K562 (cell line): ENCODE results near the gene MAML1. TPM values are rescaled to one million over a fixed set of nuclear protein-coding genes. Genes with fewer than 3 reads are reported as not detected.

Experiments
- ARID2 ChIP-seq: fragments of 450-650 bp; IDR thresholded peaks from 2 replicates; pipeline ENCODE4 v1.6.1; 2017; ENCODE audit warnings: antibody characterized with exemption, mild to moderate bottlenecking
- BCL6 ChIP-seq: fragments of 250-450 bp; sonication (Bioruptor Pico); IDR thresholded peaks from 2 replicates; pipeline ENCODE4 v1.4.0; 2020
- GATAD2B ChIP-seq: fragments of 450-650 bp; IDR thresholded peaks from 2 replicates; pipeline ENCODE4 v1.6.1; 2017; ENCODE audit warnings: mild to moderate bottlenecking, borderline replicate concordance
- ZNF707 ChIP-seq: fragments of 250-450 bp; sonication (Bioruptor Pico); conservative IDR thresholded peaks from 2 replicates; pipeline ENCODE4 v1.8.0; 2022; ENCODE audit warnings: inconsistent platforms, mild to moderate bottlenecking, moderate library complexity
- ZNF717 ChIP-seq: fragments of 250-450 bp; sonication (Bioruptor Pico); IDR thresholded peaks from 2 replicates; pipeline ENCODE4 v1.5.0; 2021
- ZNF76 ChIP-seq: fragments of 250-450 bp; sonication (Bioruptor Pico); IDR thresholded peaks from 2 replicates; pipeline ENCODE4 v1.4.0; 2020; ENCODE audit warnings: mild to moderate bottlenecking, moderate library complexity, borderline replicate concordance
- polyA plus RNA-seq, 8 experiments: library from polyadenylated mRNA; depleted of rRNA in 4 of 8; stranded (reverse) in 5 of 8; unstranded in 3 of 8; fragments of >200 nt; fragmentation: Nextera tagmentation in 2 of 8; fragmentation: Illumina TruSeq in 1 of 8; extraction: Ambion mirVana in 2 of 8; extraction: Trizol in 1 of 8; gene quantifications; 2 replicates each; pipeline versions ENCODE4 v1.2.1 to v1.2.3, GENCODE V29; 2011 to 2014; ENCODE audit warnings: inconsistent platforms in 1 of 8, missing spikeins in 1 of 8
- total RNA-seq, 7 experiments: library from RNA; depleted of rRNA in 6 of 7; stranded (reverse); fragments of >200 nt in 6 of 7; fragmentation: Illumina TruSeq in 2 of 7; extraction: Trizol in 2 of 7; gene quantifications; 2 replicates each; pipeline versions ENCODE4 v1.2.1 to v1.2.3, GENCODE V29; 2011 to 2021; ENCODE audit warnings: low replicate concordance in 1 of 7
- TF ChIP-seq, protein P1 (sequence below): sonication (generic); formaldehyde crosslinking; IDR thresholded peaks from 2 replicates; pipeline ENCODE4 v1.8.1; 2023; ENCODE audit warnings: mild to moderate bottlenecking, missing genetic modification reagents
- TF ChIP-seq, protein P2 (sequence below), 2 experiments: fragments of 450-650 bp in 1 of 2; IDR thresholded peaks; 2 replicates each; pipeline ENCODE4 v1.6.1; 2011 to 2017; ENCODE audit warnings: low read depth in 2 of 2, antibody characterized with exemption in 1 of 2, borderline replicate concordance in 1 of 2, low read length in 1 of 2, mild to moderate bottlenecking in 1 of 2, mixed read lengths in 1 of 2; ENCODE audit not compliant: control insufficient read depth in 1 of 2
- TF ChIP-seq, protein P3 (sequence below), 2 experiments: IDR thresholded peaks; 2 replicates each; pipeline ENCODE4 v1.6.1; 2011; ENCODE audit warnings: borderline replicate concordance in 1 of 2, control low read depth in 1 of 2, low read depth in 1 of 2, low read length in 1 of 2, mild to moderate bottlenecking in 1 of 2, mixed read lengths in 1 of 2, moderate library complexity in 1 of 2; ENCODE audit not compliant: insufficient read depth in 1 of 2, insufficient read length in 1 of 2, poor library complexity in 1 of 2, severe bottlenecking in 1 of 2; ENCODE audit errors: extremely low read depth in 1 of 2
- TF ChIP-seq, protein P4 (sequence below): fragments of 450-650 bp; IDR thresholded peaks from 2 replicates; pipeline ENCODE4 v1.6.1; 2017; ENCODE audit warnings: mild to moderate bottlenecking, moderate library complexity

MAML1 gene
- total and polyA plus RNA-seq, 9 of the 15 experiments (the other 6 are each of a cell fraction or from before 2014, with no cell fraction given) = 0.32 to 18.4 (median 7.0) TPM

DNA sequence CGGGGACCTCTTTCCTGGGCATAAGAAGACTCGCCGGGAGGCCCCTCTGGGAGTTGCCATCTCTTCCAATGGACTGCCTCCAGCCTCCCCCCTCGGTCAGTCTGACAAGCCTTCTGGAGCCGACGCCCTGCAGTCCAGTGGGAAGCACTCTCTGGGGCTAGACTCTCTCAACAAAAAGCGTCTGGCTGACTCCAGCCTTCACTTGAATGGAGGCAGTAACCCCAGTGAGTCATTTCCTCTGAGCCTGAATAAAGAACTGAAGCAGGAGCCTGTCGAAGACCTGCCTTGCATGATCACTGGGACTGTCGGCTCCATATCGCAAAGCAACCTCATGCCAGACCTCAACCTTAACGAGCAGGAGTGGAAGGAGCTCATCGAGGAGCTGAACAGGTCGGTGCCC lies 32.8 kb downstream of the MAML1 start (continued):
- TF ChIP-seq, protein P1, sequence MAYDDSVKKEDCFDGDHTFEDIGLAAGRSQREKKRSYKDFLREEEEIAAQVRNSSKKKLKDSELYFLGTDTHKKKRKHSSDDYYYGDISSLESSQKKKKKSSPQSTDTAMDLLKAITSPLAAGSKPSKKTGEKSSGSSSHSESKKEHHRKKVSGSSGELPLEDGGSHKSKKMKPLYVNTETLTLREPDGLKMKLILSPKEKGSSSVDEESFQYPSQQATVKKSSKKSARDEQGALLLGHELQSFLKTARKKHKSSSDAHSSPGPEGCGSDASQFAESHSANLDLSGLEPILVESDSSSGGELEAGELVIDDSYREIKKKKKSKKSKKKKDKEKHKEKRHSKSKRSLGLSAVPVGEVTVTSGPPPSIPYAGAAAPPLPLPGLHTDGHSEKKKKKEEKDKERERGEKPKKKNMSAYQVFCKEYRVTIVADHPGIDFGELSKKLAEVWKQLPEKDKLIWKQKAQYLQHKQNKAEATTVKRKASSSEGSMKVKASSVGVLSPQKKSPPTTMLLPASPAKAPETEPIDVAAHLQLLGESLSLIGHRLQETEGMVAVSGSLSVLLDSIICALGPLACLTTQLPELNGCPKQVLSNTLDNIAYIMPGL (CRISPR knock-in tag) = no peak
- TF ChIP-seq, protein P2, sequence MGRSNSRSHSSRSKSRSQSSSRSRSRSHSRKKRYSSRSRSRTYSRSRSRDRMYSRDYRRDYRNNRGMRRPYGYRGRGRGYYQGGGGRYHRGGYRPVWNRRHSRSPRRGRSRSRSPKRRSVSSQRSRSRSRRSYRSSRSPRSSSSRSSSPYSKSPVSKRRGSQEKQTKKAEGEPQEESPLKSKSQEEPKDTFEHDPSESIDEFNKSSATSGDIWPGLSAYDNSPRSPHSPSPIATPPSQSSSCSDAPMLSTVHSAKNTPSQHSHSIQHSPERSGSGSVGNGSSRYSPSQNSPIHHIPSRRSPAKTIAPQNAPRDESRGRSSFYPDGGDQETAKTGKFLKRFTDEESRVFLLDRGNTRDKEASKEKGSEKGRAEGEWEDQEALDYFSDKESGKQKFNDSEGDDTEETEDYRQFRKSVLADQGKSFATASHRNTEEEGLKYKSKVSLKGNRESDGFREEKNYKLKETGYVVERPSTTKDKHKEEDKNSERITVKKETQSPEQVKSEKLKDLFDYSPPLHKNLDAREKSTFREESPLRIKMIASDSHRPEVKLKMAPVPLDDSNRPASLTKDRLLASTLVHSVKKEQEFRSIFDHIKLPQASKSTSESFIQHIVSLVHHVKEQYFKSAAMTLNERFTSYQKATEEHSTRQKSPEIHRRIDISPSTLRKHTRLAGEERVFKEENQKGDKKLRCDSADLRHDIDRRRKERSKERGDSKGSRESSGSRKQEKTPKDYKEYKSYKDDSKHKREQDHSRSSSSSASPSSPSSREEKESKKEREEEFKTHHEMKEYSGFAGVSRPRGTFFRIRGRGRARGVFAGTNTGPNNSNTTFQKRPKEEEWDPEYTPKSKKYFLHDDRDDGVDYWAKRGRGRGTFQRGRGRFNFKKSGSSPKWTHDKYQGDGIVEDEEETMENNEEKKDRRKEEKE (IDR thresholded peaks at IDR 0.05; ENCODE audit: borderline replicate concordance in 1 of 2, control insufficient read depth in 1 of 2, low read depth in 2 of 2, low read length in 1 of 2) = no peak
- TF ChIP-seq ZNF707 (CRISPR knock-in tag) (no peak), ZNF76 (no peak), ARID2 (no peak), GATAD2B (no peak), ZNF717 (CRISPR knock-in tag) (no peak), BCL6 (CRISPR knock-in tag) (no peak)
- TF ChIP-seq, protein P3, sequence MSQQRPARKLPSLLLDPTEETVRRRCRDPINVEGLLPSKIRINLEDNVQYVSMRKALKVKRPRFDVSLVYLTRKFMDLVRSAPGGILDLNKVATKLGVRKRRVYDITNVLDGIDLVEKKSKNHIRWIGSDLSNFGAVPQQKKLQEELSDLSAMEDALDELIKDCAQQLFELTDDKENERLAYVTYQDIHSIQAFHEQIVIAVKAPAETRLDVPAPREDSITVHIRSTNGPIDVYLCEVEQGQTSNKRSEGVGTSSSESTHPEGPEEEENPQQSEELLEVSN (IDR thresholded peaks at IDR 0.05; ENCODE audit: borderline replicate concordance in 1 of 2, extremely low read depth in 1 of 2, insufficient read depth in 1 of 2, insufficient read length in 1 of 2, low read depth in 1 of 2, low read length in 1 of 2, poor library complexity in 1 of 2, severe bottlenecking in 1 of 2) = peak in 1 of 2 experiments; percentile 18
- TF ChIP-seq, protein P4, sequence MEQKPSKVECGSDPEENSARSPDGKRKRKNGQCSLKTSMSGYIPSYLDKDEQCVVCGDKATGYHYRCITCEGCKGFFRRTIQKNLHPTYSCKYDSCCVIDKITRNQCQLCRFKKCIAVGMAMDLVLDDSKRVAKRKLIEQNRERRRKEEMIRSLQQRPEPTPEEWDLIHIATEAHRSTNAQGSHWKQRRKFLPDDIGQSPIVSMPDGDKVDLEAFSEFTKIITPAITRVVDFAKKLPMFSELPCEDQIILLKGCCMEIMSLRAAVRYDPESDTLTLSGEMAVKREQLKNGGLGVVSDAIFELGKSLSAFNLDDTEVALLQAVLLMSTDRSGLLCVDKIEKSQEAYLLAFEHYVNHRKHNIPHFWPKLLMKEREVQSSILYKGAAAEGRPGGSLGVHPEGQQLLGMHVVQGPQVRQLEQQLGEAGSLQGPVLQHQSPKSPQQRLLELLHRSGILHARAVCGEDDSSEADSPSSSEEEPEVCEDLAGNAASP = no peak
- TF ChIP-seq, all 486 proteins: peak for 8
